HG03442 (cell line): ENCODE results near the gene FKBP15.
A peak's percentile ranks its signal among the peaks of the same experiment; 100 is the strongest.
"Not testable (repeated sequence)": the region's sequence is repeated elsewhere in the genome, so short reads cannot be mapped to it uniquely, and the experiment has no call there.

Experiments
- ATAC-seq: cut with Tn5 transposase; IDR thresholded peaks from one replicate; pipeline ENCODE4 v1.9.1; 2021; ENCODE audit warnings: mild to moderate bottlenecking, moderate library complexity; ENCODE audit not compliant: unreplicated experiment

FKBP15 gene, protein sequence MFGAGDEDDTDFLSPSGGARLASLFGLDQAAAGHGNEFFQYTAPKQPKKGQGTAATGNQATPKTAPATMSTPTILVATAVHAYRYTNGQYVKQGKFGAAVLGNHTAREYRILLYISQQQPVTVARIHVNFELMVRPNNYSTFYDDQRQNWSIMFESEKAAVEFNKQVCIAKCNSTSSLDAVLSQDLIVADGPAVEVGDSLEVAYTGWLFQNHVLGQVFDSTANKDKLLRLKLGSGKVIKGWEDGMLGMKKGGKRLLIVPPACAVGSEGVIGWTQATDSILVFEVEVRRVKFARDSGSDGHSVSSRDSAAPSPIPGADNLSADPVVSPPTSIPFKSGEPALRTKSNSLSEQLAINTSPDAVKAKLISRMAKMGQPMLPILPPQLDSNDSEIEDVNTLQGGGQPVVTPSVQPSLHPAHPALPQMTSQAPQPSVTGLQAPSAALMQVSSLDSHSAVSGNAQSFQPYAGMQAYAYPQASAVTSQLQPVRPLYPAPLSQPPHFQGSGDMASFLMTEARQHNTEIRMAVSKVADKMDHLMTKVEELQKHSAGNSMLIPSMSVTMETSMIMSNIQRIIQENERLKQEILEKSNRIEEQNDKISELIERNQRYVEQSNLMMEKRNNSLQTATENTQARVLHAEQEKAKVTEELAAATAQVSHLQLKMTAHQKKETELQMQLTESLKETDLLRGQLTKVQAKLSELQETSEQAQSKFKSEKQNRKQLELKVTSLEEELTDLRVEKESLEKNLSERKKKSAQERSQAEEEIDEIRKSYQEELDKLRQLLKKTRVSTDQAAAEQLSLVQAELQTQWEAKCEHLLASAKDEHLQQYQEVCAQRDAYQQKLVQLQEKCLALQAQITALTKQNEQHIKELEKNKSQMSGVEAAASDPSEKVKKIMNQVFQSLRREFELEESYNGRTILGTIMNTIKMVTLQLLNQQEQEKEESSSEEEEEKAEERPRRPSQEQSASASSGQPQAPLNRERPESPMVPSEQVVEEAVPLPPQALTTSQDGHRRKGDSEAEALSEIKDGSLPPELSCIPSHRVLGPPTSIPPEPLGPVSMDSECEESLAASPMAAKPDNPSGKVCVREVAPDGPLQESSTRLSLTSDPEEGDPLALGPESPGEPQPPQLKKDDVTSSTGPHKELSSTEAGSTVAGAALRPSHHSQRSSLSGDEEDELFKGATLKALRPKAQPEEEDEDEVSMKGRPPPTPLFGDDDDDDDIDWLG

DNA sequence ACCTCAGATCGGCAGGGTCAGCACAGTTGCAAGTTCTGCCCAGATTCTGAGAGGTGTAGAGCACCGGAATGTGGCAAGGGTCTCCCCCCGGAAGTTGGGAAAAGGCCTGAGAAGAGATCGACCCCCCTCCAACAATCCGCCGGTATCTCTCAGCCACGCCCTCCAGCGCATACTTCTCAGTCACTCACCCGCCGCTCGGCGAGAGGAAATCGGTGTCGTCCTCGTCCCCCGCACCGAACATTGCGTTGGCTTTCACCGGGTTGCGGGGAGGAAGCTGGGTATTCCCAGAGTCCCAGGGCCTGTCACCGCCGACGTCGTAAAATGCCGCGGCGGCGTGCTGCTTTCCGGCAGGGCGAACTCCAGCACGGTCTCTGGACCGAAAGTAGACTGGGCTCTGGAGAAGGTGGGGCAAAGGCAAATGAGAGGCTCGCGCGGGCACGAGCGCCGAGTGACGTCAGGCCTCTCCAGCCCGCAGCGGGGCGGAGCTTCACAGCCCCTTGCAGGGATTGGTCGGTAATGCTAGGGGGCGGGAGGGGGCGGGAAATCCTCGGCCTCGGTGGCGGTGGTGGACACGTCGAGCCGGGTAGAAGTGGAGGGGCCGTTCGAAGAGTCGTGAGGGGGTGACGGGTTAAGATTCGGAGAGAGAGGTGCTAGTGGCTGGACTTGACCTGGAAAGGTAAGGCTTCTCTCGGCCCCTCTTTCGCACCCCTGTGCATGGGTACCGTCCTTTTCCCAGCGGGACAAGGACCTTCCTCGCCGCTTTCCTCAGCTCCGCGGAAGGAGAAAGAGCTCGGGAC lies at the start of gene FKBP15, which contains the start of gene SLC31A1:
TSS of gene FKBP15 (minus strand) at position 275 of the 797 bp plus-strand sequence. CDS start at position 241, 34 bp downstream.
TSS of gene SLC31A1 (plus strand) at position 542 of the 797 bp plus-strand sequence. CDS start 34,605 bp downstream, outside the sequence.
- ATAC-seq: peak; percentile 85

DNA sequence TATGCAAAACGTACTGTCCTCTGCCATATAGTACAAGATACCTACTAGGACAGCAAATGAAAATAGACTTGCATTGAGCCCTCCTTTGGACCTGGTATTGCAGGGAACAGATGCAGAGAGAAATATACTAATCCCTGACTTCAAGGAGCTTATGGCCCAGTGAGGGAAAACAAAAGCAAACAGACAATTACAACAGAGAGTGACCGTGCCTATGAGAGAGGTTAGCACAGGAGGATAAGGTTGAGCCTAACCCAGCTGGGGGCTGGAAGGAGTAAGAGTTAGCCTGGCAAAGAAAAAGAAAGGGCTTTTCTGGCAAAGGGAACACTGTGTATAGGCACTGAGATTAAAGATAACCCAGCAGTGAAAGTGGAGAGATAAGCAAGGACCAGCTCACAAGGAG lies 48.8 kb upstream of the FKBP15 start:
- ATAC-seq: no peak

DNA sequence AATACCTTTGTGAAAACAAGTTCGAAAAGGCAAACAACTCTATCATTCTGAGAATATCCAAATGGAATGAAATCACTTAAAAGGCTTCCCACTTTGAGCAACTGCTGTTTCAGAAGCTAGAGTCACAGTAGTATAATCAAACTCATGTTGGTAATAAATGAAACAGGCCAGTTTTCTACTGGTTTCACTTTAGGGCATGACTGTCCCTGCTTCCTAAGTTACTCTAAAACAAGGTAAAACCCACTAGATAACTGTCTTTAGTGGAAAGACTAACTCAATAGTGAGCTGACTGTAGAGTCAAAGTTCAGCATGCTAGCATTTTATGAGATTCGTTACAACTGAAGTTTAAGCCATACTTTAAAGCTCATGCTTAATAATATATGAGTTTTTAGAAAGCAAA lies 48.3 kb upstream of the FKBP15 start:
- ATAC-seq: no peak

DNA sequence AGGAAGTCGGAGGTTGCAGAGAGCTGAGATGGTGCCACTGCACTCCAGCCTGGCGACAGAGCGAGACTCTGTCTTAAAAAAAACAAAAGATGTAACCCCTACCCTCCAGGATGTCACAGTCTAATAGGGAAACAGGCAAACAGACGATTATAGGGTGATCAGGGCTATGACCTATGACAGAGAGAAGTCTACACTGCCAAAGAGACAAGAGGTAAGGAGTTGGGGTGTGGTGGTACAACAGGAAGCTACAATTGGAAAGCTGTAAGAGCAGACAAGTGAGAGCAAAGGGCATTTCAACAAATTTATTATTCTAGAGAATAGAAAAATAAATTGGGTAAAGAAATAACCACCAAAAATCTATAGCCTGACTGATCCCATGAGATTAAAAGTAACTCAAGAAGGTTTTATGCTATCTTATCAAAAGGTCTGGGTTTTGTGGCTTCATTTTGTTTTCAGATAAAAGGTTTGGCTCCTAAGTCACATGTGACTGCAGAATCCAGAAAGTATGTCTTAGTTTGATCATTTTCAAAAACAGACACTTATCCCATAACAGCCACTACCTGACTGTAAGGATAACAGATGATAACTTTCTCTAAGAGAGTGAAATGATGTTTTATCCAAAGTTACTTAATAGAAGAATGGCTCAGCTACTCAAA lies 47.0 kb upstream of the FKBP15 start:
- ATAC-seq: no peak

DNA sequence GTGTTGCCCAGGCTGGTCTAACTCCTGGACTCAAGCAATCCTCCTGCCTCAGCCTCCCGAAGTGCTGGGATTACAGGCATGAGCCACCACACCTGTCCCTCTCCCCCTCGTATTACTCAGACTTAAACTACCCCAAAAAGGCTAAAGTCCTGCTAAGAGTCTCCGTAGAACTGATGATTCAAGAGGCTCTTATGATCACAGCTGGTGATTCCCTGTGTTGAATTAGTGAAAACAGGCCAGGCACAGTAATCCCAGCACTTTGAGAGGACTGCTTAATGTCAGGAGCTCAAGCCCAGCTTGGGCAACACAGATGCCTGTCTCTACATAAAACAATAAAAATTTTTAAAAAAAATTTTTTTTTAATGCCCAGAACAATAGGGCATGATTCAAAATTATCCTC lies 45.1 kb upstream of the FKBP15 start:
- ATAC-seq: no peak

DNA sequence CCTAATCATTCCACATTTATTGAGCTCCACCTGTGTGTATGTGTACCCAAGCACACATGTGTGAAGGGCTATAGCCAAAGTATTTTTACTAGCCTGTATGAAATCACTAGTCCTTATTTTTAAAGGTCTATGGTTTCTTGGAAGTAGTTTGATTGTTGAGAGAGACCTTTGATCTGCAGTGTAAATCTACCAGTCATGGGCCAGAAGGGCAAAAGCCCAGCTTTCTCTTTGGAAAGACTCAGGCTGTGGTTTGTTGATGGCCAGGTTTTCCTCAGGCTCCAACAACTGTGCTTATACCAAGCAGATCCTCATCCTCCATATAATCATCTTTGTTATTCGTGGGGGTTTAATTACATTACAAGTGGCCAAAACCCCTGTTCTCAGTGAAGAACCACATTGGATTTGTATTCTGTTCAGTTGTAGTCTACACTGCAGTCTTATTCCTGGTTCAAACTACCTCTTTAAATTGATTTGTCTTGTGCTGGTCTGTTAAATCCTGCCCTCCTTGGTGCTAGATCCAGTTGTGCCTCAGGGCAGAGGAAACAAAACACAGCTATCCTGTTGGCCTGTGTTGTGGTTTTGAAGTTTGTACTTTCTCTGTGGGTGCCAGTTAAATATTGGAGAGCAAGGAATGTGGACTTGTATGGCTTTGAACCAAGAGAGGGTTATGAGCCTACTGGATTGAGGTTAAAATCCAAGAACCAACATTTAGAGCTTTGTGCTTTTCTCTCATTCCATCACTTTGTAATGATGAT lies 41.0 kb upstream of the FKBP15 start:
- no peak for ATAC-seq

DNA sequence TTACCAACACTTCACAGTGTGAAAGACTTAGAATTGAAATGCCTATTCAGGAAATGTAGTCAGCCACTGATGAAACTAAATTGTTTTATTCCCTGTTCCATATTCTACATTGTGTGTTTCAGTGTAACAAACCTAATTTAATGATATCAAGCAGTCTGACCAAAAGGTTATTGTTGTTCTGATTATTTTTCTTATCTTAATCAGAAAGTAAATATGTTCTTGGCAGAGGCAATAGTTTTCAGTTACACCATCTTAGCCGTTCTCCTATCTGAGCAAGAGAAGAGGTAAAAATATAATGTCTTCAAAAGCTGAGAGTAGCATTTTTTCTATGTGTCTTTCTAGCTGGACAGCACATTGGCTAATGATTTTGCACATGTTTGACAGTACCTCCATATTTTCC lies 37.2 kb upstream of the FKBP15 start:
- no peak for ATAC-seq

DNA sequence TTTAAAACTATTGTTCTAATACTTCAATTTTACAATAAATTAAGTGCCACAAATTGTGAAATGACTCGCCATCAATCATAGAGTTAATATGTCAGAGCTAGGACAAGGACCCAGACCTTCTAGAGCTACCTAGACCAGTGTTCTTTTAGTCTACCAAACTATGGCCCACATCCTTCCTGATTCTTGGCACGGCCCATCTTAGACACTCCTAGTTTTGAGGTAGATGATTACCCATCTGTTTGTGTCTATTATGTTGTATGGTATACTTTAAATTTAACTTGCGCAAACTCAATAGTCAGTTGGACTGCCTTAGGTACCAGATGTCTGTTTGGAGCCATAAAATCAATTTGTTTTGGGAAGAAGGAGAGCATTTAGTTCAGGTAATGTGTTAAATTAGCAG lies 36.8 kb upstream of the FKBP15 start:
- no peak for ATAC-seq

DNA sequence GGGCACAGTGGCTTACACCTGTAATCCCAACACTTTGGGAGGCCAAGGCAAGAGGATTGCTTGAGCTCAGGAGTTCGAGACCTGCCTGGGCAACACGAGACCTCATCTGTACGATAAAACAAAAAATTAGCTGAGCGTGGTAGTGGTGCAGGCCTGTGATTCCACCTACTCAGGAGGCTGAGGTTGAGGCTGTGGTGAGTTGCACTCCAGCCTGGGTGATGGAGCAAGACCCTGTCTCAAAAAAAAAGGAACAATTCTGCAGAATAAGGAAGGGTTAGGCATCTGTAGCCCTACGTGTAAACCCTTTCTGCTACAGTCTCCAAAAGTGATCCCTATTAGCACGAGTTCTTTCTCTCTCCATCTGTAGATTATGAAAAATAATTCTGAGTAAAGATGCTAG lies 34.4 kb upstream of the FKBP15 start:
- no peak for ATAC-seq

DNA sequence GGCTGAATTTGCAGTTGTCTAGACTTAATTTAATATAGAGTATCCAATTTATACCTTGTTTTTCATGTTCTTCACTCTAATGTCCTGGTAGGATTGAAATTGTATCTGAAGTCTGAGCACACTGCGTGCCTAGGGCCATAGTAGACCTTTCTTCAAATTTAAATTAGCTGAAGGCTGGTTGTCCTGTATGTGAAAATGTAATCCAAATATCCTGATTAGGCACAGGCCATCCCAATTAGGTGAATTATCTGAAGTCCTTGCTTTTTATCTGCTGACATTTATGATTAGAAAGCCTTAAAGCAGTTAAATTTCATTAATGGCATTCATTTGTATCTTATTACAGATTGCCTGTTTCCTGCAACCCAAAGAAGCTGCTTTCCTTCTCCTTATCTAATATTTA lies 33.9 kb upstream of the FKBP15 start:
- no peak for ATAC-seq

DNA sequence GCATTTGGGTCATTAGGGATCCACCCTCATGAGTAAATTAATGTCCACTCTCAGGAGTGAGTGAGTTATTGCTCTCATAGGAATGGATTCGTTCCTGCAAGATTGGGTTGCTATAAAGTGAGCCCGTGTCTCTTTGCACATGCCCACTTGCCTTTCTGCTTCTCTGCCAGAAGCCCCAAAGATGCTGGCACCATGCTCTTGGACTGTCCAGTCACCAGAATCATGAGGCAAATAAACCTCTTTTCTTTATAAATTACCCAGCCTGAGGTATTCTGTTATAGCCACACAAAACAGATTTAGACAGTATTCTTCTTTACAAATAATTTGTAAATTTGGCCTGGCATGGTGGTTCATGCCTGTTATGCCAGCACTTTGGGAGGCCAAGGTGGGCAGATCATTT lies 29.7 kb upstream of the FKBP15 start:
- ATAC-seq: no peak

DNA sequence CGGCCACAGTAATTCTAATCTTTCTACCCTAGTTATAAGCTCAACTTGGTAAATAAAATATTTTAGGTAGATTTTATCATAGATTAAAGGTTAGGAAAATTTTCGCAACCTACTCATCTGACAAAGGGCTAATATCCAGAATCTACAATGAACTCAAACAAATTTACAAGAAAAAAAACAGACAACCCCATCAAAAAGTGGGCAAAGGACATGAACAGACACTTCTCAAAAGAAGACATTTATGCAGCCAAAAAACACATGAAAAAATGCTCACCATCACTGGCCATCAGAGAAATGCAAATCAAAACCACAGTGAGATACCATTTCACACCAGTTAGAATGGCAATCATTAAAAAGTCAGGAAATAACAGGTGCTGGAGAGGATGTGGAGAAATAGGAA lies 28.6 kb upstream of the FKBP15 start:
- ATAC-seq: not testable (repeated sequence)

DNA sequence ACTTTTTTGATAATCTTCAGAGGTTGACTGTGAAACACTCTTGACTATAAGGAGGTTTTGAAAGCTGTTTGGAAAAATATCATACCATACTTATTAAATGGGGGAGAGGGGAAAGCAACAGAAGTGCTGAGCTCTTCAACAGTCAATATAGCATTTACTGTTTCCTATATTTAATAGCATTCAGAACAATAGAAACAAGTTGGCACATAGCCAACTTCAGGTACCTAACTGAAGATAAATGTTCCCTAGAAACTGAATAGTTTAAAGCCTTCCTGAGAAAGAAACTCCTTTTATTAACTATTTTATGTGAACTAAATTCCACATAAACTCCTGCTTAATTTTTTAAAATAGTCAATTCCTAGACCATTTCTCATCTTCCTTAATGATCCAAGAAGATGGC lies 26.6 kb upstream of the FKBP15 start:
- no peak for ATAC-seq

DNA sequence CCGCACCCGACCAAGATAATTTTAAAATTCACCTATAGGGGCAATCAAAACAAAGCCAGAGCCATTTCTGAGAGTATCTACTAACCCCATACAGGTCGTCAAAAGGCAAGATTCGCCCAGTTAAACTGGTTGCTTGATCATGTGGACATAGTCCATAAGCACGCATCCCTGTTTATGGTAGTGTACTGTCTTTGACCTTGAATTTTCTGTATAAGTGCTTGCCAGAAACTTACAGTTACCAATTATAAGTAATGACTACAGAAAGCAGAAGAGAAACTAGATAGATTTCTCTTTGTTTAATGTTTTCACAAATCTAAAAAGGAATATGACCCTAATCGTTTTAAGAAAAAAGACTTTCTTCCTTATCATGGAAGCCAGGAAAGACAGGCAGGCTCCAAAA lies 25.9 kb upstream of the FKBP15 start:
- ATAC-seq: no peak

DNA sequence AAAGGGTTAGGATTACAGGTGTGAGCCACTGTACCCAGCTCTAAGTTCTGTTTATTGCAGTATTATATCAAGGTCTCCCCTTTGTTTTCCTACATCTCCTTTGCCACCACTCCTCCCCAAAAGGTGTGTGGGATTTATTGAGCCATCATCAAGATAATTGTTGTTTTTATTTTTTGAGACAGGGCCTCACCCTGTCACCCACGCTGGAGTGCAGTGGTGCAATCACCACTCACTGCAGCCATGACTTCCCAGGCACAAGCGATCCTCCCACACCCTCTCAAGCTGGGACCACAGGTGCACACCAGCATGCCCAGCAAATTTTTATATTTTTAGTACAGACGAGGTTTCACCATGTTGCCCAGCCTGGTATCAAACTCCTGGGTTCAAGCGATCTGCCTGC lies 24.8 kb upstream of the FKBP15 start:
- ATAC-seq: no peak

DNA sequence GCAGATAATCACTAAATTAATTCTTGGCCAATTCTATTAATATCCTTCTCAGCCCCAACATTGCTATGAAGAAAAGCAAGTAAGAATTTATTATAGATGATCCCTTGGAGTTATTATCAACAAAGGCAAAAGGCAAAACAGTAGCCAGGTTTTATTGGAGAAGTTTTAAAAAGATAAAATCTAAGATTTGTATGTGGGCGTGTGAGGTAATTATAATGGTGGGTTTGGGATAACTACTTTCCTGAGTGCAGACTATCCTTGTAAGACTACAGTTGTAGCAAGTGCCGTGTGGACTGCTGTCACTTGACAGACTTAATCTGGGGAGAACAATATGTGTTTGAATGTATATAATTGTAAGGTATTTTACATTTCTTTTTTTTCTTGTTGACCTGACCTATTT lies 23.5 kb upstream of the FKBP15 start:
- ATAC-seq: no peak

DNA sequence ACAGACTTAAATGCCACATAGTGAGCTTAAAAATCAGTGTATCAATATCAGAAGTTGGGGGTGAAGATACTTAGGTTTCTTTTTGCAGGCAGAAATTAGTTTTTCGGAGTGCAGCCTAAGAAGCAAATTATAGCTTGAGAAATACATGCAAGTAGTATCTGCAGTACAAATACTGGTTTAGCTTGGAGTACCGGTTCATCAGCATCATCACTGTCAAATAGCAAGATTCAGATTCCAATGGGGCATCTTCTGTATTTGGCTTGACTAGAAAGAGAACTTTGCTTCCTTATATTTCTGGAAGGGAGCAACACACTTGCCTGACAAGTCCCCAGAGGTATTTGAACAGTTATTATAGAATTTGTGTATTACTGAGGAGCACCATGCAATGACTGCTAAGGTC lies 20.1 kb upstream of the FKBP15 start:
- ATAC-seq: no peak

DNA sequence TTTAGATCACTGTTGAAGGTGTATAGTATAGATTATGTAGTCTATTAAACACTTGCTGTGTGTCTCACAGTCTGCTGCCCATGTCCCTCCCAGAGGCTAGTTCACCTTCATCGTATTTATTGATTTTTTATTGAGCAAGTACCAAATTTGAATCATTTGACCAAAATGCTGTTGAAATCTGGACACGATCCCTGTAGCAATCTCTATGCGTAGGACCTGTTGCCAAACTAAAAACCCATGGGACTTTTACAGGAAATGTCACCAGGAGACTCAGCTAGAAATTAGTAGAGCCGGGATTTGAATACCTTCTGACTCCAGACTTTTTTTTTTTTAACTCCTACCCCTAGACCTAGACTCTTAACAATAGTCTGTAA lies 17.8 kb upstream of the FKBP15 start:
- ATAC-seq: no peak

DNA sequence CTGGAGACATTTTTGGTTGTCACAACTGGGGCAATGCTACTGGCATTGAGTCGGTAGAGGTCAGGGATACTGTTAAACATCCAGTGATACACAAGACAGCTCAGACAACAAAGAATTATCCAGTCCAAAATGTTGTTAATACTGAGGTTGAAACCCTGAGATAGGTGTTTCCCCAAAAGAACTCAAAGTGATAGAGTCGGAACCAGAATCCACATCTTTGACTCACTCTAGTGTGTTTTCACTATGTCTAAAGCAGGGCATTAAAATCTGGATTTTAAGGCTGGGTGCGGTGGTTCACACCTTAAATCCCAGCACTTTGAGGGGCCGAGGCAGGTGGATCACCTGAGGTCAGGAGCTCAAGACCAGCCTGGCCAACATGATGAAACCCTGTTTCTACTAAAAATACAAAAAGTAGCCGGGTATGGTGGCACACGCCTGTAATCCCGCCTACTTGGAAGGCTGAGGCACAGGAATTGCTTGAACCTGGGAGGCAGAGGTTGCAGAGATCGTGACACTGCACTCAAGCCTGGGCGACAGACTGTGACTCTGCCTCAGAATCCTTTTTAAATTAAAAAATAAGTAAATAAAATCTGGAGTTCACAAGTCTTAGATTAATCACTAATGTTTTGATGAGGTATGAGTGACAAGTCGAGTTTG lies 17.3 kb upstream of the FKBP15 start:
- no peak for ATAC-seq
